Measurements from ENCODE around the gene SDCBP2. TPM values are rescaled to one million over a fixed set of nuclear protein-coding genes. Genes with fewer than 3 reads are reported as not detected.

SDCBP2 gene
- total RNA-seq, 2 donors from 2014 or later, result 0.89 to 1.5 TPM

DNA sequence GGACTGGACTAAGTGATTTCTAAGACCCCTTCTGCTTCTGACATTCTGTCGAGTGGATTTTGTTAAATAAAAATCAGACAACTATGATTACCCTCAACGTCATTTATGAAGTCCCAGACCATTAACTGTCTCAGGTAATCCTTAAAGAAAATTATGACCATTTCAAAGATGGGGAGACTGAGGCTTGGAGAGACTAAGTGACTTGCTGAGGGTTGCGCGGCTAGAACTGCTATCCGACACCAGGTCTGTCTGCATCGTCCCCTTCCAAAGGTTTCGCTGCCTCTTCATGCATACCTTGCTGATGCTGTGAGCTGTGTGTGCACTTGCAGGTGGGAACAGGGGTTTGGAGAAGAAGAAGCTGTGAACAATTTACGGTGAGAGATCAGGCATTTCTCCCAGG is 59.7 kb downstream of the SDCBP2 start:
- Mint-ChIP-seq H3K27me3 (no peaks in the 10 kb centered on the region), H3K4me3 (no peak overlapping the region), H3K27ac (no peak overlapping the region), H3K4me1 (ENCODE audit: low read depth in 2 of 2) (peaks cover 15 to 19% of the 10 kb centered on the region in 2 donors), H3K9me3 (no peaks in the 10 kb centered on the region), H3K36me3 (no peaks in the 10 kb centered on the region)
- ATAC-seq (no peak), DNase-seq (ENCODE audit: low spot score) (no peak)

- H3K36me3 Mint-ChIP-seq, result no peaks in the 10 kb centered on the region
- no peaks in the 10 kb centered on the region for H3K27me3 Mint-ChIP-seq
- ATAC-seq (no peak), DNase-seq (ENCODE audit: low spot score) (no peak)
- H3K9me3 Mint-ChIP-seq, result no peaks in the 10 kb centered on the region
- H3K4me3 Mint-ChIP-seq, result no peak overlapping the region
- H3K27ac Mint-ChIP-seq, result no peak overlapping the region
- peaks cover 15 to 19% of the 10 kb centered on the region in 2 donors for H3K4me1 Mint-ChIP-seq (ENCODE audit: low read depth in 2 of 2)
Measured at GRCh38 chr20:1267809-1268374, 61.0 kb downstream of the SDCBP2 start.

GRCh38 chr20:1267161-1267560 is 61.8 kb downstream of the SDCBP2 start:
- no peak overlapping the region for H3K27ac Mint-ChIP-seq
- H3K36me3 Mint-ChIP-seq, result no peaks in the 10 kb centered on the region
- H3K4me1 Mint-ChIP-seq (ENCODE audit: low read depth in 2 of 2), result peaks cover 15 to 19% of the 10 kb centered on the region in 2 donors
- peaks cover 0 to 2% of the 10 kb centered on the region in 2 donors for H3K27me3 Mint-ChIP-seq
- DNase-seq (ENCODE audit: low spot score) (no peak), ATAC-seq (no peak)
- H3K4me3 Mint-ChIP-seq, result no peak overlapping the region
- no peaks in the 10 kb centered on the region for H3K9me3 Mint-ChIP-seq

DNA sequence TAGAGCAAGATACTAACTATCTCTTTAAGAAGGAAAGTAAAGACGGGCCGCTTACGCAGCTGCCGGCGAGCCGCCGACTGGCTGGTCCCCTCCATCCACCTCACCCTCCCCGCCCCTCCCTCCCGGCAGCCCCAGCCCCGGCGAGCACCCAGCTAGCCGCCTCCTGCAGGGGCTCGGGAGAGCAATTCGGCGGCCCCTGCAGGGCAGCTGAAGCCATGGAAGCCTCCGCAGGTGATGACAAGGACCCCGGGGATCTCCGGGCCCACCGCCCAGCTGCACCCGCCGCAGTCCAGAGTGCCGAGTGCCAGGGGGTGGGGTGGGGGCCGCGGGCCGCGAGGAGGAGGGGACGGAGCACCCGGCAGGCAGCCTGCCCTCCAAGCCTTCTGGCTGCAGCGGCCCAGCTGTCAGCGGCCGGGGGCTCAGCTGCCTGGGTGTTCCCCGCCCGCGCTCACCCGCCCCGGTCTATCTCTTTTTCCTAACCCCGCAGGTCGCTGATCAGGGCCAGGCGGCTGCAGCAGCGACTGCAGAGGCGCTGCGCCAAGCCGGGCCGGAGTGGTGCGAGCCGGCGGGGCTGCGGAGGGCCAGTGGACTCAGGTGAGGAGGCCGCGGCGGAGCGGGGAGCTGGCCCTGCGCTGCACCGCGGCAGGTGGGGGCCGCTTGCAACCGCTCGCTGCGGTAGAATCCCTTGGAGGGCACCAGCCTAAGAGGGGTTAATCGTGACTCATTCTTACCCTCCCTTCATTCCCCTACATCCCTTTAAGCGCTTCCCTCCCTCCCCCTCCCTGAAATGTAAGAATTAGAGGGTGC is 62.6 kb downstream of the SDCBP2 start, which contains the start of gene SNPH:
TSS of gene SNPH (plus strand) at position 128 of the 807 bp plus-strand sequence. CDS start 29,946 bp downstream, outside the sequence.
- ATAC-seq, result peak; percentile 91 to 94
- Mint-ChIP-seq H3K9me3 (no peaks in the 10 kb centered on the region), H3K36me3 (no peaks in the 10 kb centered on the region), H3K4me1 (ENCODE audit: low read depth in 2 of 2) (peaks cover 15 to 19% of the 10 kb centered on the region in 2 donors), H3K27me3 (peaks cover 0 to 3% of the 10 kb centered on the region in 2 donors), H3K27ac (peak within 1 kb of the TSS; percentile 56 to 70), H3K4me3 (peak within 1 kb of the TSS; percentile 74)
- peak; percentile 76 for DNase-seq (ENCODE audit: low spot score)

DNA sequence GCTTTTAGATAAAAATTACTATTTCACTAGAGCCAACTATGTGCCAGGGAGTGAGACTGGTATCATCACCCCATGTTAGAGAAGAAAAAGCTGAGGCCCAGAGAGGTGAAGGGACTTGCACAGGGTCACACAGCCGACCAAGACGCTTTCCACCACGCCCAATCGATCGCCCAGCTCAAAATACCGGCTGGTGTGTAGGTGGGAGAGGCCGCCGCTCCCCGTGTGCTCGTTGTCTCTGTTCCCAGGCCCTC is 63.1 kb downstream of the SDCBP2 start:
- Mint-ChIP-seq H3K4me3 (peak overlapping the region; percentile 74), H3K27ac (peak overlapping the region; percentile 56 to 70), H3K27me3 (peaks cover 0 to 5% of the 10 kb centered on the region in 2 donors), H3K9me3 (no peaks in the 10 kb centered on the region), H3K36me3 (no peaks in the 10 kb centered on the region), H3K4me1 (ENCODE audit: low read depth in 2 of 2) (peaks cover 15 to 19% of the 10 kb centered on the region in 2 donors)
- no peak for DNase-seq (ENCODE audit: low spot score)
- ATAC-seq, result no peak

DNA sequence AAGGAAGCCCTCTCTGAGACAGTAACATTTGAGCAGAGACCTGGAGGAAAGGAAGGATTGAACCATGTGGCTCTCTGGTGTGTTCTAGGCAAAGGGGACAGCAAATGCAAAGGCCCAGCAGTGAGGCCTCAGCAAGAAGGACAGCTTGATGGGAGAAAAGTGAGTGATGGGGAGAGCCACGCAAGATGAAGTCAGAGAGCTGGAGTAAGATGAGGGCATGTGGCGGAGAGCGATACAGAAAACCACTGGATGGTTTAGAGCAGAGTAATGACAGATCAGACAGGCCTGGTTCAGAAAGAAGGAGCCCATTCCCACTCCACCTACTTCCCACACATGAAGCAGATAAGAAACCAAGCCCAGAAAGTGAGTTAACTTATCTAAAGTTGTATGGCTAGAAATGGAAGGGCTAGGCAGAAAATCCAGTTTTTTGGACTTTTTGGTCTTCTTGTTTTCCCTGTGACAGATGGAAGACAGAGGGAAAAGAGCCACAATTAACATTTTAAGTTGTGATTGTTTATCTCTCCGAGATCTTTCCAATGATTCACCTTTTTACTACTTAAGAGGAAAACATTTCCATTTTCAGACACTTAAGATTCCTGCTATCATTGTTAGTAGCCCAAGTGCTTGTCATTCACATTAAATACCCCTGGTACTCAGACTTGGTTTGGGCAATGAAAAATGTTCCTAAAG is 63.6 kb downstream of the SDCBP2 start:
- Mint-ChIP-seq H3K36me3 (no peaks in the 10 kb centered on the region), H3K9me3 (no peaks in the 10 kb centered on the region), H3K27ac (peak overlapping the region; percentile 56 to 70), H3K4me3 (peak overlapping the region; percentile 74), H3K27me3 (peaks cover 0 to 7% of the 10 kb centered on the region in 2 donors), H3K4me1 (ENCODE audit: low read depth in 2 of 2) (peaks cover 15 to 19% of the 10 kb centered on the region in 2 donors)
- ATAC-seq (no peak), DNase-seq (ENCODE audit: low spot score) (no peak)

GRCh38 chr20:1264727-1265126 is 64.2 kb downstream of the SDCBP2 start:
- Mint-ChIP-seq H3K36me3 (no peaks in the 10 kb centered on the region), H3K27me3 (peaks cover 0 to 7% of the 10 kb centered on the region in 2 donors), H3K4me1 (ENCODE audit: low read depth in 2 of 2) (peaks cover 15 to 19% of the 10 kb centered on the region in 2 donors), H3K4me3 (peak overlapping the region; percentile 74), H3K27ac (peak overlapping the region; percentile 17 to 51), H3K9me3 (no peaks in the 10 kb centered on the region)
- DNase-seq (ENCODE audit: low spot score), result no peak
- no peak for ATAC-seq

GRCh38 chr20:1263853-1264252 is 65.1 kb downstream of the SDCBP2 start:
- H3K4me1 Mint-ChIP-seq (ENCODE audit: low read depth in 2 of 2), result peaks cover 15 to 19% of the 10 kb centered on the region in 2 donors
- no peak for ATAC-seq

More at GRCh38 chr20:1263853-1264252, 65.1 kb downstream of the SDCBP2 start:
- DNase-seq (ENCODE audit: low spot score), result no peak
- Mint-ChIP-seq H3K27ac (no peak overlapping the region), H3K27me3 (peaks cover 0 to 7% of the 10 kb centered on the region in 2 donors), H3K9me3 (no peaks in the 10 kb centered on the region), H3K4me3 (no peak overlapping the region), H3K36me3 (no peaks in the 10 kb centered on the region)

Other genes starting within 250 kb of the SDCBP2 start
- 100 to 1,000 TPM; 145 to 161 TPM for gene PSMF1, start 210.5 kb downstream of the SDCBP2 start, total RNA-seq
- not detected for gene TMEM74B, start 144.2 kb downstream of the SDCBP2 start, total RNA-seq
- under 1 TPM in 1 of 2 donors, not detected in 1; 0.40 TPM for gene C20orf202, start 125.7 kb downstream of the SDCBP2 start, total RNA-seq
- gene RAD21L1, start 103.1 kb downstream of the SDCBP2 start, total RNA-seq, result not detected
- 1 to 10 TPM; 1.5 to 1.9 TPM for gene SNPH, start 62.8 kb downstream of the SDCBP2 start, total RNA-seq
- gene FKBP1A, start 63.9 kb upstream of the SDCBP2 start, total RNA-seq, result 100 to 1,000 TPM; 167 to 229 TPM
- 10 to 100 TPM; 73.6 to 99.9 TPM for gene NSFL1C, start 137.7 kb upstream of the SDCBP2 start, total RNA-seq
- not detected for gene SIRPB2, start 162.3 kb upstream of the SDCBP2 start, total RNA-seq
- gene SIRPD, start 228.6 kb upstream of the SDCBP2 start, total RNA-seq, result not detected

All from natural killer cell treated with Interleukin-12 subunit alpha and Interleukin-12 subunit beta and Interleukin-15 and Interleukin-18, amount 100 ng/mL, for 72 hours (primary cell).